K562 (cell line): Measurements from ENCODE around the gene MRO. TPM values are rescaled to one million over a fixed set of nuclear protein-coding genes. Genes with fewer than 3 reads are reported as not detected.
A peak's percentile ranks its signal among the peaks of the same experiment; 100 is the strongest.

Source experiments
- ARID3A ChIP-seq: IDR thresholded peaks from 2 replicates; pipeline ENCODE4 v1.6.1; 2012; ENCODE audit warnings: low read depth, low read length, improper control_type of control experiment, borderline replicate concordance
- BHLHE40 ChIP-seq: IDR thresholded peaks from 2 replicates; pipeline ENCODE4 v1.6.1; 2011; ENCODE audit warnings: low read length, improper control_type of control experiment
- CREBBP ChIP-seq: IDR thresholded peaks from one replicate; pipeline ENCODE4 v1.6.1; 2012; ENCODE audit warnings: low read depth, mild to moderate bottlenecking, control low read depth, inconsistent platforms, low read length
- ELK3 ChIP-seq: fragments of 450-650 bp; formaldehyde crosslinking; IDR thresholded peaks from 2 replicates; pipeline ENCODE4 v1.4.0; 2020; ENCODE audit warnings: mild to moderate bottlenecking
- ETS1 ChIP-seq: conservative IDR thresholded peaks from 2 replicates; pipeline ENCODE4 v1.6.1; 2011; ENCODE audit warnings: low read depth, mild to moderate bottlenecking, low read length; ENCODE audit not compliant: control insufficient read depth
- ETV1 ChIP-seq: fragments of 450-650 bp; conservative IDR thresholded peaks from 2 replicates; pipeline ENCODE4 v1.6.1; 2016; ENCODE audit warnings: missing genetic modification characterization, control low read depth, low read depth, missing compliant biosample characterization
- FOXM1 ChIP-seq, 2 experiments: fragments of 450-650 bp in 1 of 2; sonication (generic) in 1 of 2; formaldehyde crosslinking in 1 of 2; IDR thresholded peaks; 2 replicates each; pipeline versions ENCODE4 v1.6.1 to v1.9.0; 2017 to 2022; ENCODE audit warnings: low read depth in 2 of 2, mild to moderate bottlenecking in 2 of 2, missing genetic modification reagents in 1 of 2, moderate library complexity in 1 of 2
- MYNN ChIP-seq, 2 experiments: sonication (generic); formaldehyde crosslinking in 1 of 2; IDR thresholded peaks; 2 replicates each; pipeline versions ENCODE4 v1.5.0 to v1.6.1; 2016 to 2020; ENCODE audit warnings: antibody characterized with exemption in 1 of 2, missing genetic modification reagents in 1 of 2
- NFATC3 ChIP-seq: fragments of 450-650 bp; IDR thresholded peaks from 2 replicates; pipeline ENCODE4 v1.6.1; 2017; ENCODE audit warnings: mild to moderate bottlenecking
- RBM15 ChIP-seq: fragments of 200-400 bp; formaldehyde crosslinking; IDR thresholded peaks from 2 replicates; pipeline ENCODE4 v1.6.1; 2018; ENCODE audit warnings: mild to moderate bottlenecking, low read length, moderate library complexity; ENCODE audit not compliant: insufficient read depth
- RFX7 ChIP-seq: fragments of 250-450 bp; sonication (Bioruptor Pico); IDR thresholded peaks from 2 replicates; pipeline ENCODE4 v1.5.1; 2021; ENCODE audit warnings: mild to moderate bottlenecking
- SRSF1 ChIP-seq: fragments of 200-400 bp; formaldehyde crosslinking; IDR thresholded peaks from 2 replicates; pipeline ENCODE4 v1.6.1; 2017; ENCODE audit warnings: mild to moderate bottlenecking, low read depth, low read length, moderate library complexity
- XRCC5 ChIP-seq: fragments of 200-400 bp; formaldehyde crosslinking; IDR thresholded peaks from 2 replicates; pipeline ENCODE4 v1.6.1; 2017; ENCODE audit warnings: low read depth, mild to moderate bottlenecking, low read length
- ZEB2 ChIP-seq: fragments of 450-650 bp; IDR thresholded peaks from 2 replicates; pipeline ENCODE4 v1.6.1; 2016
- ZMIZ1 ChIP-seq, 2 experiments: fragments of 150-350 bp in 1 of 2; IDR thresholded peaks; 2 replicates each; pipeline ENCODE4 v1.6.1; 2012 to 2016; ENCODE audit warnings: low read depth in 2 of 2, low read length in 2 of 2, mild to moderate bottlenecking in 1 of 2, moderate library complexity in 1 of 2
- ZNF717 ChIP-seq: fragments of 250-450 bp; sonication (Bioruptor Pico); IDR thresholded peaks from 2 replicates; pipeline ENCODE4 v1.5.0; 2021
- polyA plus RNA-seq, 8 experiments: library from polyadenylated mRNA; depleted of rRNA in 4 of 8; stranded (reverse) in 5 of 8; unstranded in 3 of 8; fragments of >200 nt; fragmentation: Nextera tagmentation in 2 of 8; fragmentation: Illumina TruSeq in 1 of 8; extraction: Ambion mirVana in 2 of 8; extraction: Trizol in 1 of 8; gene quantifications; 2 replicates each; pipeline versions ENCODE4 v1.2.1 to v1.2.3, GENCODE V29; 2011 to 2014; ENCODE audit warnings: inconsistent platforms in 1 of 8, missing spikeins in 1 of 8
- total RNA-seq, 7 experiments: library from RNA; depleted of rRNA in 6 of 7; stranded (reverse); fragments of >200 nt in 6 of 7; fragmentation: Illumina TruSeq in 2 of 7; extraction: Trizol in 2 of 7; gene quantifications; 2 replicates each; pipeline versions ENCODE4 v1.2.1 to v1.2.3, GENCODE V29; 2011 to 2021; ENCODE audit warnings: low replicate concordance in 1 of 7
- TF ChIP-seq, protein P1 (sequence below): IDR thresholded peaks from 3 replicates; pipeline ENCODE4 v1.6.1; 2011; ENCODE audit warnings: borderline replicate concordance, mild to moderate bottlenecking, moderate library complexity; ENCODE audit not compliant: insufficient read length; ENCODE audit errors: extremely low read depth

Gene MRO
- total and polyA plus RNA-seq, 9 of the 15 experiments (the other 6 are each of a cell fraction or from before 2014, with no cell fraction given) = 0.06 TPM; not detected in 8

GRCh38 chr18:50839996-50840395 lies 20.2 kb upstream of the MRO start (continued):
- no peak for TF ChIP-seq XRCC5
- peak; percentile 67 for TF ChIP-seq FOXM1 (IDR thresholded peaks at IDR 0.05; ENCODE audit: low read depth)
- TF ChIP-seq FOXM1 (CRISPR knock-in tag; IDR thresholded peaks at IDR 0.05; ENCODE audit: low read depth) = no peak
- TF ChIP-seq ZNF717 (CRISPR knock-in tag) = no peak
- no peak for TF ChIP-seq ARID3A
- peak; percentile 46; the same call in 1 of the 2 replicates for TF ChIP-seq ZEB2
- TF ChIP-seq BHLHE40 = peak; percentile 42; the same call in 1 of the 2 replicates
- 0 out of 2 replicates have a peak, but pooled peaks have one; percentile 63 for TF ChIP-seq NFATC3
- TF ChIP-seq, protein P1, sequence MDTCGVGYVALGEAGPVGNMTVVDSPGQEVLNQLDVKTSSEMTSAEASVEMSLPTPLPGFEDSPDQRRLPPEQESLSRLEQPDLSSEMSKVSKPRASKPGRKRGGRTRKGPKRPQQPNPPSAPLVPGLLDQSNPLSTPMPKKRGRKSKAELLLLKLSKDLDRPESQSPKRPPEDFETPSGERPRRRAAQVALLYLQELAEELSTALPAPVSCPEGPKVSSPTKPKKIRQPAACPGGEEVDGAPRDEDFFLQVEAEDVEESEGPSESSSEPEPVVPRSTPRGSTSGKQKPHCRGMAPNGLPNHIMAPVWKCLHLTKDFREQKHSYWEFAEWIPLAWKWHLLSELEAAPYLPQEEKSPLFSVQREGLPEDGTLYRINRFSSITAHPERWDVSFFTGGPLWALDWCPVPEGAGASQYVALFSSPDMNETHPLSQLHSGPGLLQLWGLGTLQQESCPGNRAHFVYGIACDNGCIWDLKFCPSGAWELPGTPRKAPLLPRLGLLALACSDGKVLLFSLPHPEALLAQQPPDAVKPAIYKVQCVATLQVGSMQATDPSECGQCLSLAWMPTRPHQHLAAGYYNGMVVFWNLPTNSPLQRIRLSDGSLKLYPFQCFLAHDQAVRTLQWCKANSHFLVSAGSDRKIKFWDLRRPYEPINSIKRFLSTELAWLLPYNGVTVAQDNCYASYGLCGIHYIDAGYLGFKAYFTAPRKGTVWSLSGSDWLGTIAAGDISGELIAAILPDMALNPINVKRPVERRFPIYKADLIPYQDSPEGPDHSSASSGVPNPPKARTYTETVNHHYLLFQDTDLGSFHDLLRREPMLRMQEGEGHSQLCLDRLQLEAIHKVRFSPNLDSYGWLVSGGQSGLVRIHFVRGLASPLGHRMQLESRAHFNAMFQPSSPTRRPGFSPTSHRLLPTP = no peak
- TF ChIP-seq ETV1 (tag) = peak; percentile 79
- no peak for TF ChIP-seq SRSF1
- TF ChIP-seq RBM15 = no peak
- TF ChIP-seq CREBBP = no peak
- peak in 1 of 2 experiments; percentile 80; a peak in 1 of 4 replicates for TF ChIP-seq ZMIZ1 (IDR thresholded peaks at IDR 0.05; ENCODE audit: low read depth in 2 of 2, low read length in 2 of 2)
- TF ChIP-seq RFX7 (CRISPR knock-in tag) = no peak
- TF ChIP-seq ETS1 = no peak
- TF ChIP-seq MYNN (IDR thresholded peaks at IDR 0.05) = no peak
- TF ChIP-seq MYNN (CRISPR knock-in tag; IDR thresholded peaks at IDR 0.05) = no peak
- TF ChIP-seq ELK3 = no peak
